H1 (cell line): Measurements from ENCODE around the gene RNASE1. TPM values are rescaled to one million over a fixed set of nuclear protein-coding genes. Genes with fewer than 3 reads are reported as not detected.

ENCODE experiments used
- CTCF ChIA-PET: fragments of 300-600 bp; sonication (Branson Sonifier 250); formaldehyde crosslinking; loops from one replicate; lab custom pipeline; 2021; ENCODE audit not compliant: partially characterized antibody; lab: Charles Lee
- POLR2A ChIA-PET: fragments of 300-600 bp; sonication (Branson Sonifier 250); formaldehyde crosslinking; loops from one replicate; lab custom pipeline; 2021; ENCODE audit warnings: inconsistent platforms; ENCODE audit not compliant: partially characterized antibody; lab: Charles Lee
- DNase-seq, 2 experiments: peaks; one replicate each; pipeline versions ENCODE4 v3.0.0 to v3.0.0-alpha.2; 2010 to 2022; ENCODE audit warnings: low spot score in 2 of 2, low read depth in 1 of 2, mixed read lengths in 1 of 2
- FAIRE-seq: peaks from 2 replicates; lab custom pipeline; 2011; peaks lifted over from hg19 to GRCh38; lab: Jason Lieb, UNC
- H2AFZ ChIP-seq: 2 replicates; pipeline ENCODE4 v1.8.1; 2012; ENCODE audit warnings: low read length, inconsistent platforms
- H2AK5ac ChIP-seq: 2 replicates; pipeline ENCODE4 v1.6.1; 2013; ENCODE audit warnings: low read depth, low read length
- H2BK120ac ChIP-seq: replicated peaks from 2 replicates; pipeline ENCODE3; 2013; ENCODE audit warnings: low read depth, low read length, inconsistent platforms
- H2BK12ac ChIP-seq: 2 replicates; pipeline ENCODE4 v1.6.1; 2013; ENCODE audit warnings: low read depth, low read length
- H2BK15ac ChIP-seq: 2 replicates; pipeline ENCODE4 v1.6.1; 2013; ENCODE audit warnings: low read length
- H2BK20ac ChIP-seq: 2 replicates; pipeline ENCODE4 v1.6.1; 2013; ENCODE audit warnings: low read length
- H2BK5ac ChIP-seq: 2 replicates; pipeline ENCODE4 v1.6.1; 2013; ENCODE audit warnings: low read depth, low read length
- H3K14ac ChIP-seq: 2 replicates; pipeline ENCODE4 v1.6.1; 2013; ENCODE audit warnings: inconsistent platforms; ENCODE audit not compliant: insufficient read length
- H3K18ac ChIP-seq: 2 replicates; pipeline ENCODE4 v1.6.1; 2013; ENCODE audit warnings: low read length; ENCODE audit errors: extremely low read depth
- H3K23ac ChIP-seq: 2 replicates; pipeline ENCODE4 v1.6.1; 2013; ENCODE audit warnings: inconsistent platforms; ENCODE audit not compliant: insufficient read length
- H3K23me2 ChIP-seq: 2 replicates; pipeline ENCODE4 v1.6.1; 2013; ENCODE audit warnings: low read depth, low read length
- H3K27ac ChIP-seq: 2 replicates; pipeline ENCODE4 v1.6.1; 2011; ENCODE audit warnings: low read depth, low read length, inconsistent platforms
- H3K27me3 ChIP-seq, 4 experiments: replicated peaks in 1 of 4; 1 replicate in 1 of 4; 2 replicates in 3 of 4; pipeline versions ENCODE4 v1.6.1 to v1.8.1; 2011 to 2013; ENCODE audit warnings: low read length in 3 of 4, mild to moderate bottlenecking in 3 of 4, inconsistent platforms in 2 of 4, mixed read lengths in 2 of 4, moderate library complexity in 1 of 4; ENCODE audit not compliant: control insufficient read depth in 3 of 4, insufficient read depth in 3 of 4; ENCODE audit errors: extremely low read depth in 1 of 4
- H3K36me3 ChIP-seq, 4 experiments: 2 replicates each; pipeline versions ENCODE4 v1.6.1 to v1.8.1; 2011 to 2013; ENCODE audit warnings: mild to moderate bottlenecking in 4 of 4, low read length in 3 of 4, moderate library complexity in 2 of 4, control low read depth in 1 of 4, inconsistent platforms in 1 of 4; ENCODE audit not compliant: insufficient read depth in 4 of 4, control insufficient read depth in 2 of 4
- H3K4ac ChIP-seq: replicated peaks from 2 replicates; pipeline ENCODE3; 2013; ENCODE audit warnings: low read length, low read depth, mixed read lengths, inconsistent platforms; ENCODE audit not compliant: insufficient read length
- H3K4me1 ChIP-seq, 4 experiments: replicated peaks in 1 of 4; 1 replicate in 1 of 4; 2 replicates in 3 of 4; pipeline versions ENCODE4 v1.6.1 to v1.8.1; 2011 to 2013; ENCODE audit warnings: low read length in 3 of 4, inconsistent platforms in 2 of 4, mixed read lengths in 1 of 4; ENCODE audit not compliant: insufficient read depth in 4 of 4, control insufficient read depth in 3 of 4
- H3K4me2 ChIP-seq, 2 experiments: 2 replicates each; pipeline versions ENCODE4 v1.6.1 to v1.8.1; 2011 to 2013; ENCODE audit warnings: low read depth in 2 of 2, low read length in 2 of 2, control low read depth in 1 of 2, inconsistent platforms in 1 of 2, mild to moderate bottlenecking in 1 of 2; ENCODE audit not compliant: insufficient read depth in 1 of 2
- H3K4me3 ChIP-seq, 4 experiments: fragments of 200-600, 300-600 bp in 1 of 4; sonication (generic), shearing (Covaris generic), sonication (Bioruptor Twin) in 1 of 4; 2 replicates each; pipeline versions ENCODE4 v1.5.1 to v1.8.1; 2011 to 2016; ENCODE audit warnings: low read length in 4 of 4, low read depth in 3 of 4, control low read depth in 2 of 4, inconsistent platforms in 2 of 4, mild to moderate bottlenecking in 2 of 4, mixed read lengths in 1 of 4, moderate library complexity in 1 of 4; ENCODE audit not compliant: insufficient read depth in 2 of 4; ENCODE audit errors: extremely low read depth in 1 of 4
- H3K56ac ChIP-seq: replicated peaks from 2 replicates; pipeline ENCODE3; 2013; ENCODE audit warnings: low read depth, mild to moderate bottlenecking, mixed read lengths, low read length, inconsistent platforms; ENCODE audit not compliant: insufficient read length
- H3K79me1 ChIP-seq: 2 replicates; pipeline ENCODE4 v1.6.1; 2013; ENCODE audit warnings: low read depth, low read length, control low read depth
- H3K79me2 ChIP-seq, 2 experiments: 2 replicates each; pipeline versions ENCODE4 v1.6.1 to v1.8.1; 2012 to 2013; ENCODE audit warnings: low read length in 2 of 2, mild to moderate bottlenecking in 2 of 2, inconsistent platforms in 1 of 2; ENCODE audit not compliant: insufficient read depth in 2 of 2, control insufficient read depth in 1 of 2
- H3K9ac ChIP-seq, 4 experiments: replicated peaks in 1 of 4; 1 replicate in 1 of 4; 2 replicates in 3 of 4; pipeline versions ENCODE4 v1.6.1 to v1.8.1; 2011 to 2013; ENCODE audit warnings: low read depth in 3 of 4, low read length in 3 of 4, control low read depth in 2 of 4, mild to moderate bottlenecking in 2 of 4, moderate library complexity in 2 of 4, inconsistent platforms in 1 of 4; ENCODE audit errors: extremely low read depth in 1 of 4
- H3K9me3 ChIP-seq, 2 experiments: 2 replicates each; pipeline versions ENCODE4 v1.6.1 to v1.8.1; 2012 to 2013; ENCODE audit warnings: mild to moderate bottlenecking in 2 of 2, moderate library complexity in 2 of 2, control low read depth in 1 of 2, inconsistent platforms in 1 of 2, low read depth in 1 of 2, low read length in 1 of 2, mixed read lengths in 1 of 2; ENCODE audit not compliant: insufficient read depth in 2 of 2
- H4K20me1 ChIP-seq, 2 experiments: replicated peaks in 1 of 2; 2 replicates each; pipeline versions ENCODE3 to v1.8.1; 2011 to 2013; ENCODE audit warnings: inconsistent platforms in 2 of 2, low read length in 2 of 2, mild to moderate bottlenecking in 1 of 2; ENCODE audit not compliant: insufficient read depth in 2 of 2, control insufficient read depth in 1 of 2
- H4K5ac ChIP-seq: 2 replicates; pipeline ENCODE4 v1.6.1; 2013; ENCODE audit warnings: low read length, low read depth, mixed read lengths, inconsistent platforms; ENCODE audit not compliant: insufficient read length
- H4K8ac ChIP-seq: 2 replicates; pipeline ENCODE4 v1.8.0; 2013; ENCODE audit warnings: mild to moderate bottlenecking, moderate library complexity, low read length, inconsistent platforms; ENCODE audit not compliant: insufficient read depth; ENCODE audit errors: extremely low read depth
- H4K91ac ChIP-seq: replicated peaks from 2 replicates; pipeline ENCODE3; 2013; ENCODE audit warnings: low read length, mixed read lengths, inconsistent platforms; ENCODE audit not compliant: insufficient read length
- CTCF ChIP-seq, 3 experiments: IDR thresholded peaks; 1 replicate in 2 of 3; 2 replicates in 1 of 3; pipeline versions ENCODE4 v1.5.1 to v1.6.1; 2011; ENCODE audit warnings: low read length in 3 of 3, mild to moderate bottlenecking in 3 of 3, inconsistent platforms in 2 of 3, low read depth in 1 of 3, moderate library complexity in 1 of 3; ENCODE audit not compliant: insufficient read depth in 1 of 3; ENCODE audit errors: control extremely low read depth in 1 of 3
- EGR1 ChIP-seq: IDR thresholded peaks from 2 replicates; pipeline ENCODE4 v1.6.1; 2011; ENCODE audit warnings: low read depth, low read length, borderline replicate concordance
- HDAC6 ChIP-seq: IDR thresholded peaks from one replicate; pipeline ENCODE4 v1.7.1; 2012; ENCODE audit warnings: low read depth, mild to moderate bottlenecking, inconsistent platforms, low read length, moderate library complexity
- RFX5 ChIP-seq: IDR thresholded peaks from 2 replicates; pipeline ENCODE4 v1.6.1; 2011; ENCODE audit warnings: low read depth, low read length, improper control_type of control experiment, borderline replicate concordance
- SIN3A ChIP-seq, 2 experiments: IDR thresholded peaks in 1 of 2; conservative IDR thresholded peaks in 1 of 2; 2 replicates each; pipeline ENCODE4 v1.6.1; 2011 to 2012; ENCODE audit warnings: low read length in 2 of 2, improper control_type of control experiment in 1 of 2, low read depth in 1 of 2, mild to moderate bottlenecking in 1 of 2
- SIRT6 ChIP-seq: IDR thresholded peaks from one replicate; pipeline ENCODE4 v1.7.1; 2012; ENCODE audit warnings: low read length, inconsistent platforms
- SUZ12 ChIP-seq: fragments of 200-600 bp; sonication (generic); IDR thresholded peaks from 2 replicates; pipeline ENCODE4 v1.6.1; 2012; ENCODE audit warnings: mild to moderate bottlenecking, inconsistent platforms, low read length, moderate library complexity, mixed read lengths
- TBP ChIP-seq: IDR thresholded peaks from 2 replicates; pipeline ENCODE4 v1.6.1; 2011; ENCODE audit warnings: low read depth, low read length, improper control_type of control experiment
- YY1 ChIP-seq: IDR thresholded peaks from 2 replicates; pipeline ENCODE4 v1.6.1; 2011; ENCODE audit warnings: low read depth, mild to moderate bottlenecking, low read length
- WGBS, 2 experiments: shearing (Covaris generic) in 1 of 2; methylation state at CpG; one replicate each; pipeline versions ENCODE4 v1.1.6 to v1.1.7; 2013 to 2015; ENCODE audit warnings: low lambda C conversion rate in 2 of 2, mixed read lengths in 2 of 2, inconsistent platforms in 1 of 2, low coverage in 1 of 2, missing lambda C conversion rate in 1 of 2; ENCODE audit not compliant: insufficient replicate concordance in 2 of 2, insufficient coverage in 1 of 2, insufficient read length in 1 of 2; ENCODE audit errors: extremely low coverage in 1 of 2, missing lambda C conversion rate in 1 of 2; 5-methylcytosine and 5-hydroxymethylcytosine counted together
- polyA plus RNA-seq, 7 experiments: library from polyadenylated mRNA; depleted of rRNA in 3 of 7; stranded (reverse) in 5 of 7; unstranded in 2 of 7; fragments of >200 nt in 5 of 7; fragments of 200-250 nt in 2 of 7; gene quantifications; 1 replicate in 5 of 7; 2 replicates in 1 of 7; 4 replicates in 1 of 7; pipeline versions ENCODE4 v1.2.1 to v1.2.3, GENCODE V29; 2011 to 2013; ENCODE audit warnings: missing spikeins in 2 of 7, mixed read lengths in 2 of 7
- total RNA-seq: library from RNA; stranded (reverse); fragmentation: NEBNext Ultra II Directional; extraction: Animal tissue kit (Norgen Biotek cat#: 25700); gene quantifications from 2 replicates; pipeline ENCODE4 v1.2.1, GENCODE V29; 2021
- TF ChIP-seq, protein P1 (sequence below): IDR thresholded peaks from 2 replicates; pipeline ENCODE4 v1.6.1; 2012; ENCODE audit warnings: inconsistent platforms

RNASE1 gene
- total and polyA plus RNA-seq, 2 of the 8 experiments (the other 6 are each of a cell fraction or from before 2014, with no cell fraction given): 2.2 to 13.4 TPM

- Histone ChIP-seq H4K91ac (no peak overlapping the region), H3K14ac (no peak overlapping the region), H3K4me1 (peaks cover 0 to 3% (median under 1%) of the 10 kb centered on the region in 4 experiments; a peak in 2 of 7 replicates), H2BK15ac (no peak overlapping the region), H2AK5ac (no peak overlapping the region; the same call in 1 of the 2 replicates), H2AFZ (no peak overlapping the region), H3K79me2 (no peaks in the 10 kb centered on the region), H2BK20ac (no peak overlapping the region), H2BK120ac (no peak overlapping the region), H2BK12ac (no peak overlapping the region), H4K20me1 (no peaks in the 10 kb centered on the region), H3K27me3 (no peaks in the 10 kb centered on the region), H4K8ac (no peak overlapping the region), H3K9ac (no peak overlapping the region), H4K5ac (no peak overlapping the region), H3K4ac (no peak overlapping the region), H3K23ac (no peak overlapping the region), H3K4me2 (no peak overlapping the region), H3K9me3 (no peaks in the 10 kb centered on the region), H3K56ac (no peak overlapping the region), H3K4me3 (no peak overlapping the region), H2BK5ac (no peak overlapping the region), H3K79me1 (no peaks in the 10 kb centered on the region), H3K27ac (no peak overlapping the region), H3K23me2 (no peaks in the 10 kb centered on the region), H3K36me3 (no peaks in the 10 kb centered on the region), H3K18ac (no peak overlapping the region)
- ChIA-PET CTCF (no interaction called here), POLR2A (no interaction called here)
- no peak for DNase-seq
- no peak for FAIRE-seq
- TF ChIP-seq SIN3A (conservative IDR thresholded peaks at IDR 0.05 in 1 of 2, IDR thresholded peaks at IDR 0.05 in 1 of 2; ENCODE audit: low read depth in 1 of 2, low read length in 2 of 2): no peak
- TF ChIP-seq RFX5: no peak
- TF ChIP-seq, protein P1, sequence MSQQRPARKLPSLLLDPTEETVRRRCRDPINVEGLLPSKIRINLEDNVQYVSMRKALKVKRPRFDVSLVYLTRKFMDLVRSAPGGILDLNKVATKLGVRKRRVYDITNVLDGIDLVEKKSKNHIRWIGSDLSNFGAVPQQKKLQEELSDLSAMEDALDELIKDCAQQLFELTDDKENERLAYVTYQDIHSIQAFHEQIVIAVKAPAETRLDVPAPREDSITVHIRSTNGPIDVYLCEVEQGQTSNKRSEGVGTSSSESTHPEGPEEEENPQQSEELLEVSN: no peak
- no peak for TF ChIP-seq SUZ12
- TF ChIP-seq YY1: no peak
- TF ChIP-seq CTCF (IDR thresholded peaks at IDR 0.05; ENCODE audit: control extremely low read depth in 1 of 3, insufficient read depth in 1 of 3, low read depth in 1 of 3, low read length in 3 of 3): no peak
- no peak for TF ChIP-seq TBP
- no peak for TF ChIP-seq HDAC6
- no peak for TF ChIP-seq EGR1
- no peak for TF ChIP-seq SIRT6
- 85% methylated on average over 6 of the region's 6 CpGs; no CpG with 5 or more reads in 1 of the 2 experiments for WGBS, 2 experiments
These were observed 2.8 kb upstream of the RNASE1 start for GRCh38 chr14:20805485-20805884.
